ENCODE data around the gene LAMA1. TPM values are rescaled to one million over a fixed set of nuclear protein-coding genes. Genes with fewer than 3 reads are reported as not detected.

The LAMA1 gene
- total RNA-seq, 1 experiment from 2014 or later: not detected

DNA sequence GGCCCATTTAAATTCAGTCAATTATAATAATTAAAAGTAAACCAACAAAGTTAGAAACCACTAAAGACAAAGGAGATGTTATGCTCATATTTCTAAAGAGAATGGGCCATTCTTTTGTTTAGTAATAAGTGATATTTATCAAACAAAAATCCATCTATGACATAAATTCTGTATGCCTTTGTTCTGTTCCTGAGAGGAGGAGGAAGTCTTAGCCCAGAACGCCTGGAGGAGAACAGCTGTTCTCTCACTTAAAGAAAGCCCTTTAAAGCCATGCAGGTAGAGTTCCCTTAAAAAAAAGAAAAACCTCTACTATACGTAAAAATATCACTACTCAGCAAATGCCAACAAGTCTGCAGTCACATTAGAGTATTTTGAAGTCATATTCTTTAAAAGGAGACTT is 15.5 kb downstream of the LAMA1 start:
- no peak overlapping the region for H3K4me2 ChIP-seq (ENCODE audit: low read length)
- ATAC-seq: no peak
- no peak overlapping the region for H3K27ac ChIP-seq (ENCODE audit: low read length)
- POLR2A ChIA-PET (ENCODE audit: unreplicated experiment): no interaction called here
- H2AFZ ChIP-seq (ENCODE audit: low read length): no peak overlapping the region
- no peaks in the 10 kb centered on the region for H3F3A ChIP-seq (ENCODE audit: low read length, unreplicated experiment)
- no peaks in the 10 kb centered on the region for H3K4me1 ChIP-seq (ENCODE audit: insufficient read depth, low read length)
- TF ChIP-seq, protein P1, sequence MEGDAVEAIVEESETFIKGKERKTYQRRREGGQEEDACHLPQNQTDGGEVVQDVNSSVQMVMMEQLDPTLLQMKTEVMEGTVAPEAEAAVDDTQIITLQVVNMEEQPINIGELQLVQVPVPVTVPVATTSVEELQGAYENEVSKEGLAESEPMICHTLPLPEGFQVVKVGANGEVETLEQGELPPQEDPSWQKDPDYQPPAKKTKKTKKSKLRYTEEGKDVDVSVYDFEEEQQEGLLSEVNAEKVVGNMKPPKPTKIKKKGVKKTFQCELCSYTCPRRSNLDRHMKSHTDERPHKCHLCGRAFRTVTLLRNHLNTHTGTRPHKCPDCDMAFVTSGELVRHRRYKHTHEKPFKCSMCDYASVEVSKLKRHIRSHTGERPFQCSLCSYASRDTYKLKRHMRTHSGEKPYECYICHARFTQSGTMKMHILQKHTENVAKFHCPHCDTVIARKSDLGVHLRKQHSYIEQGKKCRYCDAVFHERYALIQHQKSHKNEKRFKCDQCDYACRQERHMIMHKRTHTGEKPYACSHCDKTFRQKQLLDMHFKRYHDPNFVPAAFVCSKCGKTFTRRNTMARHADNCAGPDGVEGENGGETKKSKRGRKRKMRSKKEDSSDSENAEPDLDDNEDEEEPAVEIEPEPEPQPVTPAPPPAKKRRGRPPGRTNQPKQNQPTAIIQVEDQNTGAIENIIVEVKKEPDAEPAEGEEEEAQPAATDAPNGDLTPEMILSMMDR (conservative IDR thresholded peaks at IDR 0.05; ENCODE audit: low read depth, low read length): no peak
- no peak for TF ChIP-seq EZH2phosphoT487 (IDR thresholded peaks at IDR 0.05; ENCODE audit: borderline replicate concordance, low read length)
- no peak for TF ChIP-seq EZH2 (IDR thresholded peaks at IDR 0.05; ENCODE audit: low read length, unreplicated experiment)
- H3K27me3 ChIP-seq (ENCODE audit: low read length): peaks cover 31% of the 10 kb centered on the region; the same call in 1 of the 2 replicates
- intact Hi-C loops (cut with micrococcal nuclease): no loop called here
- H3K4me3 ChIP-seq (ENCODE audit: low read length): no peak overlapping the region
- H3K9me3 ChIP-seq (ENCODE audit: low read length): no peaks in the 10 kb centered on the region
- BruUV-seq (replicated peaks): no TSS peak
- no peak overlapping the region for H3K9ac ChIP-seq (ENCODE audit: low read length)
- H4K20me1 ChIP-seq (ENCODE audit: low read length): no peaks in the 10 kb centered on the region
- CTCF ChIA-PET: no interaction called here
- no peaks in the 10 kb centered on the region for H3K36me3 ChIP-seq (ENCODE audit: low read depth, low read length)
- H3K79me2 ChIP-seq (ENCODE audit: low read length): no peaks in the 10 kb centered on the region
- H3K9me2 ChIP-seq (replicated peaks; ENCODE audit: low read length): peaks cover 4% of the 10 kb centered on the region; the same call in 1 of the 2 replicates
- DNase-seq: no peak

DNA sequence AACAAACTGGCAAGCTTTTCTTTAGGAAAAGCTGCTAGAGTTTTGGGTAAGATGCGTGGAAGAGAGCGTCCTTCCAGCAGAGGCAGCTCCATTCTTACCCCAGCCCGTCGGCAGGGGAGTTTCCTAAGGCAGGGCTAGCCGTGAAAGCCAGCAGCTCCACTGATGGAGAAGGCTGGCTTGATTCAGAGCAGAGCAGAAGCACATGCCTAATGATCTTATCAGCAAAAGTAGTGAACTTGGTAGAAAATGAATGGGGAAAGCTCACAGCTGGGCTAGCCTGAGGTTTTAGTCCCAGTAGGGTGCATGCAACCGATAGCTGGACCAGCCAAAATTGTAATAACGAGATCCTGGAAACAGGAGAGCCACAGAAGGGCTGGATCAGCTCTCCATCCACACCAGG is 20.8 kb downstream of the LAMA1 start:
- BruUV-seq (replicated peaks): no TSS peak
- H3F3A ChIP-seq (ENCODE audit: low read length, unreplicated experiment): no peaks in the 10 kb centered on the region
- H3K9me2 ChIP-seq (replicated peaks; ENCODE audit: low read length): no peaks in the 10 kb centered on the region
- no peak for TF ChIP-seq EZH2phosphoT487 (IDR thresholded peaks at IDR 0.05; ENCODE audit: borderline replicate concordance, low read length)
- no peaks in the 10 kb centered on the region for H3K79me2 ChIP-seq (ENCODE audit: low read length)
- ATAC-seq (no peak), DNase-seq (no peak)
- no peaks in the 10 kb centered on the region for H3K4me1 ChIP-seq (ENCODE audit: insufficient read depth, low read length)
- H3K27me3 ChIP-seq (ENCODE audit: low read length): peaks cover 61% of the 10 kb centered on the region
- no peak overlapping the region for H2AFZ ChIP-seq (ENCODE audit: low read length)
- no peak overlapping the region for H3K4me2 ChIP-seq (ENCODE audit: low read length)
- no peak overlapping the region for H3K4me3 ChIP-seq (ENCODE audit: low read length)
- no peak overlapping the region for H3K9ac ChIP-seq (ENCODE audit: low read length)
- H3K9me3 ChIP-seq (ENCODE audit: low read length): no peaks in the 10 kb centered on the region
- H4K20me1 ChIP-seq (ENCODE audit: low read length): no peaks in the 10 kb centered on the region
- POLR2A ChIA-PET (ENCODE audit: unreplicated experiment): no interaction called here
- H3K27ac ChIP-seq (ENCODE audit: low read length): no peak overlapping the region
- no peaks in the 10 kb centered on the region for H3K36me3 ChIP-seq (ENCODE audit: low read depth, low read length)
- CTCF ChIA-PET: no interaction called here
- intact Hi-C loops (cut with micrococcal nuclease): no loop called here

DNA sequence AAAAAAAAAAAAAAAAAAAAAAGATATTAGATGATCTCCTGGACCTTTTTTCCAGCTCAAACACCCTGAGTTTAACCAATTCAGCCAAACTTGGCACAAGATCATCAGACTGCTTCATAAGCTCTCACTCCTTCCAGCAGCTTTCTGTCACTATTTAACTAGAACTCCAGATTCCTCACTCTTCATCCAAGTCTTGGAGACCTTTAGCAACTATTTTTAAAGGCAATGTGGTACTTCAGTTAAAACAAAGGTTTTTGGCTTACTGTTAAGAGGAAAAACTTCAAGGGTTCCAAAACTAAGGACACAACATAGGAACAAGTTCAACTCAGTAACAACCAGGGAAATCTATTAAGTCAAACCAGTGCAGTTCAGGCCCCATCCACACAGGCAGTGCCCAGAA is 23.2 kb downstream of the LAMA1 start:
- H3K4me1 ChIP-seq (ENCODE audit: insufficient read depth, low read length): no peaks in the 10 kb centered on the region
- H3K79me2 ChIP-seq (ENCODE audit: low read length): no peaks in the 10 kb centered on the region
- no peak overlapping the region for H3K9ac ChIP-seq (ENCODE audit: low read length)
- H2AFZ ChIP-seq (ENCODE audit: low read length): no peak overlapping the region
- H3K9me2 ChIP-seq (replicated peaks; ENCODE audit: low read length): no peaks in the 10 kb centered on the region
- H3K4me3 ChIP-seq (ENCODE audit: low read length): no peak overlapping the region
- H3K36me3 ChIP-seq (ENCODE audit: low read depth, low read length): no peaks in the 10 kb centered on the region
- no peak overlapping the region for H3K4me2 ChIP-seq (ENCODE audit: low read length)
- H3K9me3 ChIP-seq (ENCODE audit: low read length): no peaks in the 10 kb centered on the region
- no peaks in the 10 kb centered on the region for H4K20me1 ChIP-seq (ENCODE audit: low read length)
- no peak overlapping the region for H3K27ac ChIP-seq (ENCODE audit: low read length)
- ATAC-seq (no peak), DNase-seq (no peak)
- CTCF ChIA-PET: interaction anchor here (1.0 kb wide), 1 partner anchor 1515 kb away, joined by 4 read pairs; the partner anchor contains the start of gene RAB12
- BruUV-seq (replicated peaks): no TSS peak
- intact Hi-C loops (cut with micrococcal nuclease): no loop called here
- POLR2A ChIA-PET (ENCODE audit: unreplicated experiment): interaction anchor here (0.6 kb wide), 1 partner anchor 1556 kb away, joined by 17 read pairs; no protein-coding TSS in a partner anchor
- peaks cover 77% of the 10 kb centered on the region for H3K27me3 ChIP-seq (ENCODE audit: low read length)
- TF ChIP-seq EZH2 (IDR thresholded peaks at IDR 0.05; ENCODE audit: low read length, unreplicated experiment) (no peak), EZH2phosphoT487 (IDR thresholded peaks at IDR 0.05; ENCODE audit: borderline replicate concordance, low read length) (no peak)
- TF ChIP-seq, protein P1 (conservative IDR thresholded peaks at IDR 0.05; ENCODE audit: low read depth, low read length): no peak
- no peaks in the 10 kb centered on the region for H3F3A ChIP-seq (ENCODE audit: low read length, unreplicated experiment)
